Activated CD4-positive, alpha-beta T cell treated with anti-CD3 and anti-CD28 coated beads for 36 hours (primary cell): ENCODE results near the gene DNAH17. TPM values are rescaled to one million over a fixed set of nuclear protein-coding genes. Genes with fewer than 3 reads are reported as not detected.
A peak's percentile ranks its signal among the peaks of the same experiment; 100 is the strongest.

Source experiments
- ATAC-seq: fragments of 200-7000 bp; cut with Tn5 transposase; one replicate; pipeline ENCODE4 v1.10.0; 2021; ENCODE audit warnings: mild to moderate bottlenecking, moderate library complexity
- CTCF ChIA-PET: fragments of 350-600 bp; sonication (Branson Sonifier 250); formaldehyde crosslinking; loops from one replicate; lab custom pipeline; 2021; ENCODE audit warnings: antibody characterized with exemption; lab: Charles Lee
- POLR2A ChIA-PET: fragments of 350-600 bp; sonication (Branson Sonifier 250); formaldehyde crosslinking; loops from one replicate; lab custom pipeline; 2021; ENCODE audit warnings: antibody characterized with exemption, inconsistent platforms; lab: Charles Lee
- DNase-seq: peaks from one replicate; pipeline ENCODE4 v3.0.0-alpha.2; 2020
- H3K27ac Mint-ChIP-seq: one replicate; pipeline ENCODE4 v1.8.0; 2021; ENCODE audit warnings: mixed read lengths
- H3K27me3 Mint-ChIP-seq: one replicate; pipeline ENCODE4 v1.8.0; 2021; ENCODE audit warnings: mixed read lengths
- H3K36me3 Mint-ChIP-seq: one replicate; pipeline ENCODE4 v1.8.0; 2021; ENCODE audit warnings: low read depth, mixed read lengths
- H3K4me1 Mint-ChIP-seq: one replicate; pipeline ENCODE4 v1.8.0; 2021; ENCODE audit warnings: mixed read lengths
- H3K4me3 Mint-ChIP-seq: one replicate; pipeline ENCODE4 v1.8.0; 2021; ENCODE audit warnings: mild to moderate bottlenecking, moderate library complexity, mixed read lengths
- H3K9me3 Mint-ChIP-seq: one replicate; pipeline ENCODE4 v1.8.0; 2021; ENCODE audit warnings: low read depth, mixed read lengths
- intact Hi-C, 2 experiments: fragments of 100-400 bp; cut with DNase I in 1 of 2; cut with micrococcal nuclease in 1 of 2; formaldehyde crosslinking; loops; one replicate each; pipeline versions ENCODE4 v1.14.2 to v1.15.1; 2022 to 2024; cut with DNase I, micrococcal nuclease
- total RNA-seq, 2 experiments: library from RNA; stranded (reverse); gene quantifications; one replicate each; pipeline ENCODE4 v1.2.3, GENCODE V29; 2021

DNAH17 gene
- total RNA-seq, 2 experiments from 2014 or later, result 0.12 to 0.14 TPM

GRCh38 chr17:78417531-78417909 is 159.7 kb downstream of the DNAH17 start:
- no peaks in the 10 kb centered on the region for H3K27me3 Mint-ChIP-seq
- H3K4me3 Mint-ChIP-seq, result no peak overlapping the region
- H3K36me3 Mint-ChIP-seq, result peaks cover 72% of the 10 kb centered on the region
- peak overlapping the region; percentile 92 for H3K27ac Mint-ChIP-seq
- no peaks in the 10 kb centered on the region for H3K9me3 Mint-ChIP-seq
- intact Hi-C loops, result no loop called here
- no peak for DNase-seq
- ATAC-seq, result no peak
- ChIA-PET CTCF (interaction anchor here (0.6 to 7.1 kb wide), 5 partner anchors 35 to 291 kb away, joined by 3 to 63 read pairs (median 4); no protein-coding TSS in a partner anchor), POLR2A (interaction anchor here (1.0 kb wide), 1 partner anchor 57 kb away, joined by 3 read pairs; no protein-coding TSS in a partner anchor)
- H3K4me1 Mint-ChIP-seq, result peaks cover 79% of the 10 kb centered on the region

GRCh38 chr17:78416791-78417530 is 160.2 kb downstream of the DNAH17 start:
- DNase-seq (no peak), ATAC-seq (no peak)
- Mint-ChIP-seq H3K27ac (peak overlapping the region; percentile 92), H3K4me3 (no peak overlapping the region), H3K27me3 (no peaks in the 10 kb centered on the region), H3K36me3 (peaks cover 72% of the 10 kb centered on the region), H3K9me3 (no peaks in the 10 kb centered on the region), H3K4me1 (peaks cover 80% of the 10 kb centered on the region)
- ChIA-PET POLR2A (interaction anchor here (1.0 kb wide), 1 partner anchor 56 kb away, joined by 3 read pairs; no protein-coding TSS in a partner anchor), CTCF (interaction anchor here (0.6 to 1.8 kb wide), 8 partner anchors 9 to 131 kb away, joined by 3 to 5 read pairs (median 4); no protein-coding TSS in a partner anchor)
- intact Hi-C loops, result no loop called here

GRCh38 chr17:78415821-78416711 is 161.1 kb downstream of the DNAH17 start:
- Mint-ChIP-seq H3K9me3 (no peaks in the 10 kb centered on the region), H3K27ac (peak overlapping the region; percentile 92), H3K27me3 (no peaks in the 10 kb centered on the region), H3K4me3 (no peak overlapping the region), H3K36me3 (peaks cover 67% of the 10 kb centered on the region), H3K4me1 (peaks cover 79% of the 10 kb centered on the region)
- intact Hi-C loops, result loop anchor here in 1 of 2 experiments (2.0 kb wide), 1 partner anchor 165 kb away; no protein-coding TSS in a partner anchor
- DNase-seq (no peak), ATAC-seq (no peak)
- CTCF ChIA-PET, result interaction anchor here (0.7 to 1.8 kb wide), 8 partner anchors 10 to 130 kb away, joined by 3 to 5 read pairs (median 4); no protein-coding TSS in a partner anchor
- POLR2A ChIA-PET, result interaction anchor here (1.0 kb wide), 1 partner anchor 55 kb away, joined by 3 read pairs; no protein-coding TSS in a partner anchor

- POLR2A ChIA-PET, result interaction anchor here (0.6 kb wide), 1 partner anchor 10 kb away, joined by 7 read pairs; no protein-coding TSS in a partner anchor
- Mint-ChIP-seq H3K9me3 (no peaks in the 10 kb centered on the region), H3K36me3 (peaks cover 62% of the 10 kb centered on the region)
Measured at GRCh38 chr17:78414178-78415162, 162.7 kb downstream of the DNAH17 start.

GRCh38 chr17:78412403-78412802 is 164.8 kb downstream of the DNAH17 start:
- intact Hi-C loops, result no loop called here
- ChIA-PET CTCF (interaction anchor here (0.6 to 1.9 kb wide), 11 partner anchors 10 to 297 kb away, joined by 3 to 7 read pairs (median 3); partner anchors contain the start of gene SOCS3), POLR2A (interaction anchor here (1.0 kb wide), 2 partner anchors 31 to 159 kb away, joined by 3 to 4 read pairs; no protein-coding TSS in a partner anchor)
- no peaks in the 10 kb centered on the region for H3K27me3 Mint-ChIP-seq
- H3K4me1 Mint-ChIP-seq, result peaks cover 78% of the 10 kb centered on the region
- DNase-seq, result peak; percentile 76
- peak overlapping the region; percentile 92 for H3K27ac Mint-ChIP-seq
- peaks cover 52% of the 10 kb centered on the region for H3K36me3 Mint-ChIP-seq
- peak overlapping the region; percentile 9 for H3K4me3 Mint-ChIP-seq
- H3K9me3 Mint-ChIP-seq, result no peaks in the 10 kb centered on the region
- peak; percentile 27 for ATAC-seq

More at GRCh38 chr17:78414178-78415162, 162.7 kb downstream of the DNAH17 start:
- Mint-ChIP-seq H3K4me3 (peak overlapping the region; percentile 70), H3K27ac (peak overlapping the region; percentile 92), H3K27me3 (no peaks in the 10 kb centered on the region), H3K4me1 (peaks cover 75% of the 10 kb centered on the region)
- CTCF ChIA-PET, result interaction anchor here (0.5 to 1.0 kb wide), 4 partner anchors 69 to 311 kb away, joined by 3 to 4 read pairs (median 4); no protein-coding TSS in a partner anchor
- peak; percentile 82 for DNase-seq
- peak; percentile 54 for ATAC-seq
- intact Hi-C loops, result loop anchor here in 1 of 2 experiments (2.0 kb wide), 1 partner anchor 164 kb away; no protein-coding TSS in a partner anchor

- Mint-ChIP-seq H3K27me3 (no peaks in the 10 kb centered on the region), H3K9me3 (no peaks in the 10 kb centered on the region), H3K36me3 (peaks cover 45% of the 10 kb centered on the region), H3K4me1 (peaks cover 76% of the 10 kb centered on the region), H3K4me3 (no peak overlapping the region), H3K27ac (peak overlapping the region; percentile 28)
- intact Hi-C loops, result no loop called here
- no peak for ATAC-seq
- ChIA-PET CTCF (interaction anchor here (1.0 to 1.9 kb wide), 10 partner anchors 8 to 160 kb away, joined by 3 to 7 read pairs (median 4); partner anchors contain the start of gene SOCS3), POLR2A (interaction anchor here (1.0 kb wide), 1 partner anchor 158 kb away, joined by 4 read pairs; no protein-coding TSS in a partner anchor)
- no peak for DNase-seq
Measured at GRCh38 chr17:78411241-78411857, 165.8 kb downstream of the DNAH17 start.

- CTCF ChIA-PET, result interaction anchor here (0.7 to 0.8 kb wide), 2 partner anchors 34 to 457 kb away, joined by 3 to 4 read pairs; no protein-coding TSS in a partner anchor
- H3K36me3 Mint-ChIP-seq, result peaks cover 47% of the 10 kb centered on the region
Measured at GRCh38 chr17:78409191-78409928, 167.8 kb downstream of the DNAH17 start.

GRCh38 chr17:78408476-78409050 is 168.6 kb downstream of the DNAH17 start:
- ChIA-PET POLR2A (interaction anchor here (0.6 kb wide), 1 partner anchor 172 kb away, joined by 4 read pairs; no protein-coding TSS in a partner anchor), CTCF (interaction anchor here (0.6 to 0.8 kb wide), 3 partner anchors 34 to 457 kb away, joined by 3 to 4 read pairs (median 3); no protein-coding TSS in a partner anchor)
- Mint-ChIP-seq H3K4me3 (no peak overlapping the region), H3K36me3 (peaks cover 51% of the 10 kb centered on the region), H3K4me1 (peaks cover 54% of the 10 kb centered on the region), H3K27me3 (no peaks in the 10 kb centered on the region), H3K27ac (peak overlapping the region; percentile 22), H3K9me3 (no peaks in the 10 kb centered on the region)
- no peak for ATAC-seq
- intact Hi-C loops, result no loop called here
- no peak for DNase-seq

More at GRCh38 chr17:78409191-78409928, 167.8 kb downstream of the DNAH17 start:
- peaks cover 62% of the 10 kb centered on the region for H3K4me1 Mint-ChIP-seq
- no peak overlapping the region for H3K4me3 Mint-ChIP-seq
- H3K9me3 Mint-ChIP-seq, result no peaks in the 10 kb centered on the region
- peak overlapping the region; percentile 22 for H3K27ac Mint-ChIP-seq
- intact Hi-C loops, result no loop called here
- ATAC-seq (no peak), DNase-seq (no peak)
- H3K27me3 Mint-ChIP-seq, result no peaks in the 10 kb centered on the region
- POLR2A ChIA-PET, result interaction anchor here (0.6 kb wide), 1 partner anchor 171 kb away, joined by 4 read pairs; no protein-coding TSS in a partner anchor
